ENCODE results near the gene SMIM44. TPM values are rescaled to one million over a fixed set of nuclear protein-coding genes. Genes with fewer than 3 reads are reported as not detected.
"Not testable (repeated sequence)": the region's sequence is repeated elsewhere in the genome, so short reads cannot be mapped to it uniquely, and the experiment has no call there.

Gene SMIM44
- total RNA-seq, 1 donor from 2014 or later: not detected

GRCh38 chr19:3452171-3452941, 30.9 kb downstream of the SMIM44 start:
- no peak overlapping the region for H3K27ac ChIP-seq

GRCh38 chr19:3451451-3451866, 31.8 kb downstream of the SMIM44 start:
- ATAC-seq: no peak
- no peaks in the 10 kb centered on the region for H3K27me3 ChIP-seq (ENCODE audit: low read depth)
- peaks cover 15% of the 10 kb centered on the region for H3K4me1 ChIP-seq
- DNase-seq: no peak
- H3K36me3 ChIP-seq: peaks cover 97% of the 10 kb centered on the region
- no peaks in the 10 kb centered on the region for H3K9me3 ChIP-seq
- H3K4me3 ChIP-seq: no peak overlapping the region
- TF ChIP-seq CTCF (IDR thresholded peaks at IDR 0.05): no peak
- intact Hi-C loops (cut with DNase I): no loop called here
- peak overlapping the region; percentile 58 for H3K27ac ChIP-seq

More at GRCh38 chr19:3452171-3452941, 30.9 kb downstream of the SMIM44 start:
- H3K4me1 ChIP-seq: peaks cover 19% of the 10 kb centered on the region
- peaks cover 98% of the 10 kb centered on the region for H3K36me3 ChIP-seq
- H3K4me3 ChIP-seq: no peak overlapping the region
- TF ChIP-seq CTCF (IDR thresholded peaks at IDR 0.05): no peak
- intact Hi-C loops (cut with DNase I): no loop called here
- no peak for ATAC-seq
- H3K27me3 ChIP-seq (ENCODE audit: low read depth): no peaks in the 10 kb centered on the region
- DNase-seq: no peak
- H3K9me3 ChIP-seq: no peaks in the 10 kb centered on the region

GRCh38 chr19:3450796-3451411, 32.3 kb downstream of the SMIM44 start:
- DNase-seq (peak; percentile 70), ATAC-seq (peak; percentile 70 to 82)
- intact Hi-C loops (cut with DNase I): no loop called here
- peak overlapping the region; percentile 58 for H3K27ac ChIP-seq
- no peaks in the 10 kb centered on the region for H3K27me3 ChIP-seq (ENCODE audit: low read depth)
- H3K9me3 ChIP-seq: no peaks in the 10 kb centered on the region
- peaks cover 15% of the 10 kb centered on the region for H3K4me1 ChIP-seq
- no peak overlapping the region for H3K4me3 ChIP-seq
- no peak for TF ChIP-seq CTCF (IDR thresholded peaks at IDR 0.05)
- peaks cover 97% of the 10 kb centered on the region for H3K36me3 ChIP-seq

- DNase-seq (no peak), ATAC-seq (no peak)
- TF ChIP-seq CTCF (IDR thresholded peaks at IDR 0.05): no peak
- H3K36me3 ChIP-seq: peaks cover 95% of the 10 kb centered on the region
- intact Hi-C loops (cut with DNase I): no loop called here
- no peak overlapping the region for H3K4me3 ChIP-seq
- no peaks in the 10 kb centered on the region for H3K9me3 ChIP-seq
- no peak overlapping the region for H3K27ac ChIP-seq
- H3K27me3 ChIP-seq (ENCODE audit: low read depth): no peaks in the 10 kb centered on the region
- peaks cover 36% of the 10 kb centered on the region for H3K4me1 ChIP-seq
These were observed 34.5 kb downstream of the SMIM44 start for GRCh38 chr19:3448616-3449334.

GRCh38 chr19:3446657-3447056, 36.6 kb downstream of the SMIM44 start:
- intact Hi-C loops (cut with DNase I): not testable (repeated sequence)
- Histone ChIP-seq H3K36me3 (peaks cover 93% of the 10 kb centered on the region), H3K27ac (peak overlapping the region; percentile 22)

More at GRCh38 chr19:3446657-3447056, 36.6 kb downstream of the SMIM44 start:
- peaks cover 41% of the 10 kb centered on the region for H3K4me1 ChIP-seq
- DNase-seq; H3K27me3 ChIP-seq (ENCODE audit: low read depth); ATAC-seq; H3K4me3 ChIP-seq; H3K9me3 ChIP-seq: not testable (repeated sequence)
